CD4-positive, alpha-beta T cell treated with Interleukin-15 for 4 hours (primary cell): Measurements from ENCODE around the gene TMEM185A.
"Not testable (repeated sequence)": the region's sequence is repeated elsewhere in the genome, so short reads cannot be mapped to it uniquely, and the experiment has no call there.

Source experiments
- DNase-seq: peaks from one replicate; pipeline ENCODE4 v3.0.0-alpha.2; 2020; ENCODE audit warnings: low spot score

TMEM185A gene

DNA sequence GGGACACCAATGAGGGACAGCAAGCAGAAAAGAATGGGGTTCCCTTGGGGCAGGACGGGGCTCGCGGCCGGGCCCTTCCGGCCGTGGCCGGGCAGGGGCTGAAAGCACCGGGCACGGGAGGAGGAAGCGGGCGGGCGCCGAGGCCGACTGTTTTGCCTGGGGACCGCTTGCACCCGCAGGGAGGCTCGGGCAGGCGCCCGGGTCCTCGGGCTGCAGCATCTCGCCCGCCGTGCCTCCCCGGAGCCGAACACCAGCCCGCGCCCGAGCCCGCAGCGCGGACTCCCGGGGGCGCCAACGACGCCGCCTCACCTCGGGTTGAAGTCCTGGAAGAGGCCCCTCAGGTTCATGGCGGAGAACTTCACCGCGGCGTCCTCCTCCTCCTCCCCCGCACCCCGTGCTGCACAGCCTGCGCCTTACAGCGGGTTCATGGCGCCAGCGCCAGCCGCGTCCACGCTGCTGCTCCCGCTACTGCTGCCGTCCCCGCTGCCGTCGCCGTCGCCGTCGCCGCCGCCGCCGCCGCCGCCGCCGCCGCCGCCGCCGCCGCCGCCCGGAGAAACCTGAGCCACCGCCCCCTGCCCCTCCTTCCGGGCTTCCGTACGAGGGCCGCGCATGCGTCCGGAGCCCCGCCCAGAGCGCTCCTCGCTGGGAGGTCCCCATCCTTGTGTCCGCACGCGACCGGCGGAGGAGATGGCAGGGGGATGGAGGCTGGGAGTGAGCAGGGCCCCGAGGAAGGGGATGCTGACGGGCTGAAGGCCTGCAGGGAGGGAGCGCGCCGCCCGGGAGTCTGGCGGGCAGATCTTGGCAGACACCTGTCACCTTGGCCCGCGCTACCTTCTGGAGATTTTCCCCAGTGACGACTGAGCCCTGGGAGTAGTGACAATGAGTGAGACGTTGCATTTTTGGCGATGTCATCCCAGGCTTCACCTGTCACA lies at the start of gene TMEM185A:
TMEM185A (minus strand) TSS at position 559 of the 932 bp plus-strand sequence; CDS start at position 347, 212 bp downstream.
- peak; percentile 72 for DNase-seq

DNA sequence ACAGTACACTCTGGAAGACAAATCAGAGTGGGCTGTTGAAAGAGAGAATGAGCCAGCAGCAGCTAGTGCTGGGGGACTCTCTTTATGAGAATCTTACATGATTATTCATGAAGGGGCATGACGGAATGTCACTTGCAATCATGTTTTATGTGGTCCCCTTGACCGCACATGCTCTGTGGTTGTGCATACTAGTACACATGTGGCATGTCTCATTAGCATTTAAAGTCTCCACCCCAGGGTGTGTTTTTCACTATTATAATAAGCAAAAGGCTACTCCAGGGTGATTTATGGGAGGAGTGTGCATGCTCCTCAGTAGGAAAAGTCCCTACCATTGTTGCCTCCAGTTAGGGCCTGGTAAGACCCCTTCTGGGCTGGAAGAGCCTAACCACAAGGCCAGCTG lies 49.6 kb upstream of the TMEM185A start:
- no peak for DNase-seq

- DNase-seq = not testable (repeated sequence)
Measured at GRCh38 chrX:149679164-149679678, 47.6 kb upstream of the TMEM185A start.

- DNase-seq = not testable (repeated sequence)
Measured at GRCh38 chrX:149675554-149675953, 44.0 kb upstream of the TMEM185A start.

DNA sequence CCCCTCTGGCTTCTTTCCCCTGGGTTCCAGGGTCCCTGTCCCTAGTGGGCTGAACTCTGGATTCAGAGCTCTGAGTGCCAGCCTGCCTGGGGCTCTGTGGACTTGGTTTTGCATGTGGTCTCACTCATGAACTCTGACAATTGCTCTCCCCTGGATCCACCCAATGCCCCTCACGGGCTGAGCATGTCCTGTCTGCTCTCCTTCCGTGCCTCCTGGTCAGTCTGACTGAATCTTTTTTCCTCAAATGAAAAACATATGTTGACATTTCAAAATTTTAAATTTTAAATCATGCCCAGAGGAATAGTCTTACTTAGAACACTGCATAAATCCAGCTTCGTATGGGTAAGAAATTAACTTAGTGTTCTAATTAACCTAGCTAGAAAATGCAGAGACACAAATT lies 43.5 kb upstream of the TMEM185A start:
- DNase-seq = not testable (repeated sequence)

DNA sequence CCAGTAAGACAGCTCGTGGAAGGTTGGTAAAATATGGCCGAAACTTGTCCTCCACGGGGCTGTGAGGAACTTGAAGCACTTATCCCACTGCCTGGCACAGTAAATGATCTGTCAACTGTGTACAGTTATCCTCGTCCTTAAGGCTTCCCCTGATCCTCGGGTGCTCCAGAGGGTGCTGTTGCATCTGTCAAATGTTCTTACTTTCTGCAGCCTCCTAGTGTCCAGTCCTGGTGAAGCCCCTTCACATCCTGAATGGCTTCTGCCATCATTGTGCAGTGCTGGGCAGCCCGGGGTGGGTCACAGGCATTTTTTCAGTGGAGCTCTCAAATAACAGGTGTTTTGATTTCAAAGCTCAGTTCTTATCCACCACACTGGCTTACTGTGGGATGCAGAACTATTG lies 29.0 kb upstream of the TMEM185A start:
- not testable (repeated sequence) for DNase-seq

GRCh38 chrX:149656260-149656884 lies 24.8 kb upstream of the TMEM185A start:
- not testable (repeated sequence) for DNase-seq

- no peak for DNase-seq
Measured at GRCh38 chrX:149652232-149652981, 20.8 kb upstream of the TMEM185A start.

- DNase-seq = no peak
Measured at GRCh38 chrX:149650162-149650561, 18.6 kb upstream of the TMEM185A start.

DNA sequence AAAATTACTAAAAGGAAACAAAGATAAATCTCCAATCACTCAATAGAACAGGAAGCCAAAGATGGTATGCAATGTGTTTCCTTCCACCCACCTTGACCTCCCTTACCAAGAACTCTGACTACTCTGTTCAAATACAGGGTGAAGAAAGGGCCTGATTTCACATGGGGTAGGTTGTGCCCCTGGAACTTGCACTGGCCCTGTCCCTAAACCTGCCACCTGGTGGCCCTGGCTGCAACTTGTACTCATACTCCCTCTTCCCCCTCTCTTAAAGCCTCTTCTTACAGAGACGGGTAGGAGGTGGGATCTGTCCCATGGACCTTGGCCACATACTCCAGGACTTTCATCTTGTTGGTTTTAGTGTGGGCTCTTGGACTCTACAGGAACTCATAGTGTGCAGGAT lies 17.3 kb upstream of the TMEM185A start:
- no peak for DNase-seq

DNA sequence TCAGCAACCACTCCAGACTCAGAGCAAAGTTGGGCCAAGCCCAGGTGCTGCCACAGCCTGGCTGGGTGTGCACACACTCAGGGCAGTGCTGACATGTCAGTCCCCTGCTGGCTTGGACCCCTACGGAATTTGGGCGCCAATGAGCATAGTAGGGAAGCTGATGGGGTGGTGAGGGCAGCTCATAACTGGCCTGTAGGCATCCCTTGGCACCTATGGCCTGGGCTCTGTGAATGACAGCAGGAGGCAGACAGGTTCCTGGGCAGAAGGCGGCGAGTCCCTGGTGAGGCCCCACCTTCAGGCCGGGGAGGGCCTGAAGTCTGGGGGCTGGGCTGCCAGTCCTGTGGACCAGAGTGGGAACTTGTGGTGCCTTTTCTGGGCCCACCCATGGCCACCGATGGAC lies 15.9 kb upstream of the TMEM185A start:
- no peak for DNase-seq

DNA sequence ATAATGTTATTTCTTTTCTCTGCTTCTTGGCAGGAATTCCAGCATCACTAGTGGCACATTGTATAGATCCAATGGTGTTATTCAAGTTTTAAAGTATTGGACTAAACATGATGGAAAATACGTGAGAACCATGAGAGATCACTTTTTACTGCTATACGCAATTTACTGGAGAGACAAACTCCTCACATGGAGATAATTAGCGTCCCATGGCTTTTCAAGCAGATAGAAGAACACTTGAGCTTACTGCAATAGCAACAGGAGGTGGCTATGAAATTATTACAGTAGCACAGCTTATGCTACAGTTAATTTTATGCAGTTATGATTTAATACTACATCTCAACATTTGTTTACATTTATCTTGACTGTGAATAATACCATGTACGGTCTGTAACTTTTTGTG lies 11.9 kb upstream of the TMEM185A start:
- no peak for DNase-seq

DNA sequence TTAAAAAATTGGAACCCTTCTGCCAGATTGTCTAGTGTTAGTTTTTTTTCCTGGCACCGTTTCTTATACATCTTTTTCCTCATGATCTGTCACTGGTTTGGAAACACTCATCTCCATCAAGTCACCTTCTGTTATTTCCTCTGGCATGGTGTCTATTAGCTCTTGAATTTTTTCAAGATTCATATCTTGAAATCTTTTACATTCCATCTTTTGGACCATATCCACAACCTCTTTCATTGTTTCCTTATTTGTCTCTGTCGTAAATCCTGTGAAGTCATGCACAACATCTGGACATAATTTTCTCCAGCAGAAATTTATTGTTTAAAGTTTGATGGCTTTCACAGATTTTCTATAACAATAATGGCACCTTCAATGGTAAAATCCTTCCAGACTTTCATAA lies 10.2 kb upstream of the TMEM185A start:
- DNase-seq = no peak

DNA sequence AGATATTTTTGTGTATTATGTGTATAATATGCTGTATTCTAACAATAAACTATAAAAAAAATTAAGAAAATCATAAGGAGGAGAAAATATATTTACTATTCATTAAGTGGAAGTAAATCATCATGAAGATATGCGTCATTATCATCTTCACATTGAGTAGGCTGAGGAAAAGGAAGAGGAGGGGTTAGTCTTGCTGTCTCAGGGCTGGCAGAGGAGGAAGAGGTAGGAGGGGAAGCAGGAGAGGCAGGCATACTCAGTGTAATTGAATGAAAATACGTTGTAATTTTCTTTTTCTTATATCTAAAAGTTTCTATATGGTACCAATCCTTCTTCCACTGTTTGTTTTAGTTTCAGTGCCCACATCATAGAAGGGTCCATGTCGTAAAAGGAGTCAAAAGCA lies 9.8 kb upstream of the TMEM185A start:
- DNase-seq = no peak

DNA sequence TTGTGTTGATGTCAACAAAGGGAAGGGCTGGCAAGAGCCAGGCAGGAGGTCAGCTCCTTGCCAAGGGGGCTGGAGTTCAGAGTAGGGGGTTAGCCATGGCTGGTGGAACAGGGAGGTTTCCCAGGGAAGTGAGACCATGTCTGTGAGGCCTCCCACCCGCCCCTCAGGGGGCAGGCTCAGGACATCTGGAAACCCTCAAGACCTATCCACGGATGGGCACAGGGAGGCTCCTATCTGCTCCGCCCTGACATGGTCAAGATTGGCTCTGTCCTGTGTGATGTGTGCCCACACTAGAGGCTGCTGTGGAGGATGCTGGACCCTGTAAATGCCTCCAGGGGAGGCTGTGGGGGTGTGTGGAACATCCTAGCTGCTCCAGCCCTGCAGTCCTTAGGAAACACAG lies 8.0 kb upstream of the TMEM185A start:
- DNase-seq = no peak

DNA sequence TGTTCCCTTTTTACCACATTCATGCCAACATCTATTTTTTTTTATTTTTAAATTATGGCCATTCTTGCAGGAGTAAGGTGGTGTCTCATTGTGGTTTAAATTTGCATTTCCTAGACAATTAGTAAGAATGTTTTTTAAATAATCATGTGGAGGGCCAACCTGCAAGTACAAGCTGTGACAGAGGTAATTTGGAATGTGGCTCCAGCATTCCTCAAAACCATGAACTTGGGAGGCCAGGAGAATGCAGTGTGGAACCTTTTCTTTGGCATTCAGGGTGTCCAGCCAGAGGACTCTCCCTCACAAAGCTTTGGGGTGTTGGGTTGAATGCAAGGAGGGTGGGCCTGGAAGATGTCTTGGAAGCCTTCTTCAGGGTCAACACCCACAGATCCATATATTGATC lies 7.3 kb upstream of the TMEM185A start:
- DNase-seq = no peak

DNA sequence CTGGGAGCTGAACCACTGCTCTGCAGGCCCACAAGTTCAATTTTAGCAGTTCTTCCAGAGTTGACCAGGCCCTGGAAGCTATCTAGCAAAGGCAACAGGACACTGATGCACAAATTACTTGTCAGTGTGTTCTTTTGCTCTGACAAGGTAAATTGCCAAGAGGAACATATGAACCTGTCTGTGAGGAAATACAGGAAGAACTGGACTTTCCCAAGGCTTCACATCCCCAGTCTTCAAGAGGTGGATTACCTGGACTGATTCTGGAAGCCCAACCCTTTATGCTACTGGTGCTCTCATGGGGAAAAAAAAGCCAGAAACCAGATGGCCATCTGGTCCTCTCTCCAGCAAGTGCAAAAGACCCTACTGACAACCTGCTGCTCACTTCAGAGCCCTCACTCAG lies 1.9 kb upstream of the TMEM185A start:
- DNase-seq = no peak

DNA sequence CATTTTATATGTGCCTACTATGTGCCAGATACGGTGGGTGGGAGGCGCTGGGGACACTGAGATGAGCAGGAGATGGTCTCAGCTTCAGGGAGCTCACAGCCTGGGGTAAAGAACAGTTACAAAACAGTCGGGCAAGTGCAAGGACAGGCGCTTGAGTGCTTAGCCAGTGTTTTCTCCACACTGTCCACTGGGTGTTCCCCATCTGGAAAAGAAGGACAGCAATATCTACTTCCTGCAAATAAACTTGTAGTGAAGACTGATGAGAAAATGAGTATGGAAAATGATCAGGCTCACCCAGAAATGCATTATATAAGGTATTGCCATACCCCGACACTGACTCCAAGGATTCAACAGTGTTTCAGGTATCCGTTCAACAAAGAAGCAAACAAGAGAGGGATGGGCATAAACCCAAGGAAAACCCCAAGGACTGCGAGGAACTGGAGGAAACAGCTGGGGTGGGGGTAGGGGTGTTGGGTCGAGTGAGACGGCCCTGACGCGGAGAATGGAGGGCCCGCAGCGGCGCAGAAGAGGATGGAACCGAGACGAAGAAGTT lies 835 bp downstream of the TMEM185A start:
- DNase-seq = no peak

DNA sequence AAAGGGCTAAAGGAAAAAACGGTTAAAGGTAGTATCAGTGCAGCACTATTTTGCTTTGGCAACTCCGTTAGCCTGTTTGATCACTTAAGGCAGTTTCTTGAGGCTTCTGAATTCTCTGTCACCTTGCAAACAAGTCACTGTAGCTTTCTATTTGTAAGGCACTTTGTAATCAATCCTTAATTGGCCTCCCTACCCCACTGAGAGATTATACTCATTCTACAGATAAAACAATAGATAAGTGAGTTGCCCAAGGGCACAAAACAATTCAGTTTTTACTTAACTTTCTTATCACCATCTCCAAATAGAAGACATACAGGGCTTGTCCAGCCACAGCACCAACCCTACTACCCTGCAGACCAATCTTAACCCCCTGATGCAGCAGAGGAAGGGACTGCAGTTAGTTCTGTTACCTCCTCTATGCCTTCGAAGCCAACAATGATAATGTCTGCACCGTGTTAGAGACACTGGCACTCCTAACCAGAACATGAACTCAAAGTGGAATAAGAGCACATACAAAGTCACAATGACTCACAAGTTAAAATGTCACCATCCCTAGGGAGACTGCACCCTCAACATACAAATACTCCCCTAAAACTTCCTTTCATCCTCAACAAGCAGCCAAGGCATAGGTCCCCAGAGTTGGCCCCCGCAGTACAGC lies 1.7 kb downstream of the TMEM185A start:
- DNase-seq = no peak

DNA sequence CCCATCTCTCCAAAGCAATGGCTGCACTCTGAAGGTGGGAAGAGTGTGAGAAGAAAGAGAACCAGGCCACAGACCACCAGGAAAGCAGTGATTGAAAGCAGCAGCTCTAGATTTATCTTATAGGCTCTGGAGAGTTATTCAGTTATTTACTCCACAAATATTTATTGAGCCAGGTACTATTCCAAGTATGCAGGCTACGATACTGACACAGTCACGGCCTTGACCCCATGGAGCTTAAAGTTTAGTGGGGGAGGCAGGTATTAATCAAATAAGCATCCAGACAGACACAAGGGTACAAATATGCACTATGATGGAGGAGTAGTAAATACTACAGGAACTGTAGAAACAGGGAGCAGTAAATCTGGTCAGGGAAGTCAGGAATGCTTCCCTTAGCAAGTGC lies 2.8 kb downstream of the TMEM185A start:
- no peak for DNase-seq

GRCh38 chrX:149628280-149628679 lies 3.3 kb downstream of the TMEM185A start:
- DNase-seq = no peak

- DNase-seq = not testable (repeated sequence)
Measured at GRCh38 chrX:149626829-149627228, 4.8 kb downstream of the TMEM185A start.
